HEK293 (cell line): ENCODE measurements around the gene SLC25A45.

Source experiments
- CTCF ChIP-seq: fragments of 450-650 bp; formaldehyde crosslinking; IDR thresholded peaks from 2 replicates; pipeline ENCODE4 v1.5.1; 2016; ENCODE audit warnings: missing biosample characterization, missing genetic modification characterization
- PATZ1 ChIP-seq: fragments of 450-650 bp; formaldehyde crosslinking; IDR thresholded peaks from 2 replicates; pipeline ENCODE4 v1.5.1; 2016; ENCODE audit warnings: missing biosample characterization, missing genetic modification characterization
- PRDM10 ChIP-seq: fragments of 450-650 bp; formaldehyde crosslinking; IDR thresholded peaks from 2 replicates; pipeline ENCODE4 v1.5.1; 2016; ENCODE audit warnings: missing biosample characterization, missing genetic modification characterization
- REST ChIP-seq: fragments of 450-650 bp; formaldehyde crosslinking; IDR thresholded peaks from 2 replicates; pipeline ENCODE4 v1.5.1; 2016; ENCODE audit warnings: missing biosample characterization, missing genetic modification characterization
- YY1 ChIP-seq: fragments of 450-650 bp; formaldehyde crosslinking; IDR thresholded peaks from 2 replicates; pipeline ENCODE4 v1.5.1; 2018; ENCODE audit warnings: missing biosample characterization, missing genetic modification characterization
- ZBTB1 ChIP-seq: fragments of 450-650 bp; formaldehyde crosslinking; IDR thresholded peaks from 2 replicates; pipeline ENCODE4 v1.5.1; 2016; ENCODE audit warnings: missing biosample characterization, missing genetic modification characterization
- ZBTB6 ChIP-seq: fragments of 450-650 bp; formaldehyde crosslinking; IDR thresholded peaks from 2 replicates; pipeline ENCODE4 v1.5.1; 2017; ENCODE audit warnings: missing biosample characterization, missing genetic modification characterization
- ZBTB8A ChIP-seq: fragments of 450-650 bp; formaldehyde crosslinking; IDR thresholded peaks from 2 replicates; pipeline ENCODE4 v1.5.1; 2016; ENCODE audit warnings: missing biosample characterization, missing genetic modification characterization
- ZNF138 ChIP-seq: fragments of 450-650 bp; formaldehyde crosslinking; IDR thresholded peaks from 2 replicates; pipeline ENCODE4 v1.5.1; 2016; ENCODE audit warnings: missing biosample characterization, missing genetic modification characterization, borderline replicate concordance
- ZNF148 ChIP-seq: fragments of 450-650 bp; formaldehyde crosslinking; IDR thresholded peaks from 2 replicates; pipeline ENCODE4 v1.5.0; 2017; ENCODE audit warnings: missing biosample characterization, missing genetic modification characterization, borderline replicate concordance
- ZNF600 ChIP-seq: fragments of 450-650 bp; formaldehyde crosslinking; IDR thresholded peaks from 2 replicates; pipeline ENCODE4 v1.5.1; 2016; ENCODE audit warnings: missing biosample characterization, missing genetic modification characterization
- ZNF707 ChIP-seq: fragments of 450-650 bp; formaldehyde crosslinking; IDR thresholded peaks from 2 replicates; pipeline ENCODE4 v1.5.1; 2016; ENCODE audit warnings: missing biosample characterization, missing genetic modification characterization
- ZNF76 ChIP-seq: fragments of 450-650 bp; formaldehyde crosslinking; IDR thresholded peaks from 2 replicates; pipeline ENCODE4; 2016; ENCODE audit warnings: low read depth, missing biosample characterization, missing genetic modification characterization, borderline replicate concordance

- TF ChIP-seq ZBTB6 (tag by site-specific recombination) (no peak), ZBTB1 (tag by site-specific recombination) (no peak), CTCF (tag by site-specific recombination) (no peak), ZNF600 (tag by site-specific recombination) (no peak), YY1 (tag by site-specific recombination) (no peak), REST (no peak), ZNF707 (tag by site-specific recombination) (no peak), ZNF148 (tag by site-specific recombination) (no peak), ZNF76 (tag by site-specific recombination) (no peak), PRDM10 (tag by site-specific recombination) (no peak), PATZ1 (tag by site-specific recombination) (no peak), ZBTB8A (tag by site-specific recombination) (no peak), ZNF138 (tag by site-specific recombination) (no peak)
These were observed 46.2 kb upstream of the SLC25A45 start for GRCh38 chr11:65428578-65429067.
